DND-41 (cell line): ENCODE measurements around the gene CFAP221.

Experiments used
- ATAC-seq: fragments of 200-7000 bp; cut with Tn5 transposase; 3 replicates; pipeline ENCODE4 v1.9.1; 2021; ENCODE audit warnings: low read depth; ENCODE audit not compliant: insufficient read depth
- DNase-seq: peaks from one replicate; pipeline ENCODE4 v3.0.0-alpha.2; 2020
- H2AFZ ChIP-seq: 2 replicates; pipeline ENCODE4 v1.6.0; 2012; ENCODE audit warnings: low read depth, low read length
- H3K27ac ChIP-seq: 2 replicates; pipeline ENCODE4 v1.5.1; 2012; ENCODE audit warnings: low read length, inconsistent platforms
- H3K27me3 ChIP-seq: fragments of 200-600 bp; sonication (generic); 2 replicates; pipeline ENCODE4 v1.6.0; 2012; ENCODE audit warnings: low read length, mild to moderate bottlenecking, inconsistent platforms; ENCODE audit not compliant: insufficient read depth, poor library complexity
- H3K36me3 ChIP-seq: 2 replicates; pipeline ENCODE4 v1.5.1; 2012; ENCODE audit warnings: low read length, inconsistent platforms; ENCODE audit not compliant: insufficient read depth
- H3K4me1 ChIP-seq: 2 replicates; pipeline ENCODE4 v1.5.1; 2012; ENCODE audit warnings: mild to moderate bottlenecking, low read length; ENCODE audit not compliant: insufficient read depth
- H3K4me2 ChIP-seq: 2 replicates; pipeline ENCODE4 v1.6.0; 2012; ENCODE audit warnings: mild to moderate bottlenecking, moderate library complexity, low read length, inconsistent platforms; ENCODE audit not compliant: insufficient read depth
- H3K4me3 ChIP-seq, 2 experiments: fragments of 200-600 bp in 1 of 2; shearing (Covaris generic) in 1 of 2; 2 replicates each; pipeline ENCODE4 v1.5.1; 2012 to 2016; ENCODE audit warnings: inconsistent platforms in 2 of 2, low read length in 2 of 2, mild to moderate bottlenecking in 2 of 2, low read depth in 1 of 2, moderate library complexity in 1 of 2
- H3K79me2 ChIP-seq: 2 replicates; pipeline ENCODE4 v1.6.0; 2012; ENCODE audit warnings: low read length, inconsistent platforms; ENCODE audit not compliant: insufficient read depth
- H3K9ac ChIP-seq: 2 replicates; pipeline ENCODE4 v1.6.0; 2012; ENCODE audit warnings: low read depth, mild to moderate bottlenecking, inconsistent platforms, low read length, moderate library complexity
- H3K9me3 ChIP-seq: 2 replicates; pipeline ENCODE4 v1.5.1; 2012; ENCODE audit warnings: low read length, moderate library complexity, mild to moderate bottlenecking, inconsistent platforms; ENCODE audit not compliant: insufficient read depth, severe bottlenecking
- H4K20me1 ChIP-seq: 2 replicates; pipeline ENCODE4 v1.6.0; 2012; ENCODE audit warnings: low read length; ENCODE audit not compliant: insufficient read depth
- CTCF ChIP-seq: IDR thresholded peaks from 2 replicates; pipeline ENCODE4 v1.5.1; 2012; ENCODE audit warnings: borderline replicate concordance, low read length, moderate library complexity, mild to moderate bottlenecking; ENCODE audit not compliant: poor library complexity, severe bottlenecking; ENCODE audit errors: extremely low read depth
- EZH2 ChIP-seq: IDR thresholded peaks from 3 replicates; pipeline ENCODE4 v1.6.1; 2012; ENCODE audit warnings: borderline replicate concordance, low read depth, mild to moderate bottlenecking, moderate library complexity, low read length, inconsistent platforms; ENCODE audit not compliant: severe bottlenecking

The CFAP221 gene

GRCh38 chr2:119591523-119591922, 47.3 kb downstream of the CFAP221 start:
- Histone ChIP-seq H3K4me3 (no peak overlapping the region), H3K27ac (no peak overlapping the region), H3K27me3 (peaks cover 19% of the 10 kb centered on the region)

GRCh38 chr2:119592436-119592835, 48.2 kb downstream of the CFAP221 start:
- no peak for TF ChIP-seq CTCF
- TF ChIP-seq EZH2, result no peak
- Histone ChIP-seq H3K9me3 (no peaks in the 10 kb centered on the region), H3K4me1 (no peaks in the 10 kb centered on the region), H3K27ac (no peak overlapping the region), H3K4me3 (no peak overlapping the region), H3K27me3 (peaks cover 19% of the 10 kb centered on the region), H2AFZ (no peak overlapping the region), H4K20me1 (no peaks in the 10 kb centered on the region), H3K36me3 (no peaks in the 10 kb centered on the region), H3K4me2 (no peak overlapping the region), H3K79me2 (no peaks in the 10 kb centered on the region), H3K9ac (no peak overlapping the region)
- no peak for ATAC-seq
- DNase-seq, result no peak

More at GRCh38 chr2:119591523-119591922, 47.3 kb downstream of the CFAP221 start:
- Histone ChIP-seq H3K36me3 (no peaks in the 10 kb centered on the region), H4K20me1 (no peaks in the 10 kb centered on the region), H3K79me2 (no peaks in the 10 kb centered on the region), H2AFZ (no peak overlapping the region), H3K9ac (no peak overlapping the region), H3K4me2 (no peak overlapping the region), H3K9me3 (no peaks in the 10 kb centered on the region), H3K4me1 (no peaks in the 10 kb centered on the region)
- no peak for DNase-seq
- TF ChIP-seq CTCF (no peak), EZH2 (no peak)
- no peak for ATAC-seq

GRCh38 chr2:119596638-119597037, 52.4 kb downstream of the CFAP221 start:
- TF ChIP-seq EZH2 (no peak), CTCF (no peak)
- no peak overlapping the region for H3K9ac ChIP-seq
- DNase-seq (no peak), ATAC-seq (no peak)
- H3K36me3 ChIP-seq, result no peaks in the 10 kb centered on the region
- peaks cover 19% of the 10 kb centered on the region for H3K27me3 ChIP-seq
- H2AFZ ChIP-seq, result no peak overlapping the region
- no peaks in the 10 kb centered on the region for H4K20me1 ChIP-seq
- no peak overlapping the region for H3K4me3 ChIP-seq
- H3K4me1 ChIP-seq, result no peaks in the 10 kb centered on the region
- H3K27ac ChIP-seq, result no peak overlapping the region
- H3K79me2 ChIP-seq, result no peaks in the 10 kb centered on the region
- no peak overlapping the region for H3K4me2 ChIP-seq
- no peaks in the 10 kb centered on the region for H3K9me3 ChIP-seq

GRCh38 chr2:119598596-119599263, 54.5 kb downstream of the CFAP221 start:
- Histone ChIP-seq H3K4me1 (no peaks in the 10 kb centered on the region), H2AFZ (no peak overlapping the region), H3K36me3 (no peaks in the 10 kb centered on the region), H3K79me2 (no peaks in the 10 kb centered on the region), H3K4me2 (no peak overlapping the region), H3K9ac (no peak overlapping the region), H3K9me3 (no peaks in the 10 kb centered on the region), H3K27ac (no peak overlapping the region), H3K27me3 (peaks cover 15% of the 10 kb centered on the region), H4K20me1 (no peaks in the 10 kb centered on the region), H3K4me3 (no peak overlapping the region)
- TF ChIP-seq CTCF, result no peak
- no peak for TF ChIP-seq EZH2
- no peak for DNase-seq
- no peak for ATAC-seq
